ENCODE results near the gene AMDHD1.
A peak's percentile ranks its signal among the peaks of the same experiment; 100 is the strongest.

AMDHD1 gene

GRCh38 chr12:96014943-96015599 lies 71.9 kb downstream of the AMDHD1 start:
- TF ChIP-seq CTCF (conservative IDR thresholded peaks at IDR 0.05), result no peak
- H3K27ac ChIP-seq, result no peak overlapping the region

- TF ChIP-seq CTCF (conservative IDR thresholded peaks at IDR 0.05), result peak; percentile 83
- no peak overlapping the region for H3K27ac ChIP-seq
Observed at GRCh38 chr12:96015672-96016071, 72.5 kb downstream of the AMDHD1 start.

All from VCaP (cell line).